H1 (cell line): ENCODE results near the gene HABP2. TPM values are rescaled to one million over a fixed set of nuclear protein-coding genes. Genes with fewer than 3 reads are reported as not detected.

Experiments
- CTCF ChIA-PET: fragments of 300-600 bp; sonication (Branson Sonifier 250); formaldehyde crosslinking; loops from one replicate; lab custom pipeline; 2021; ENCODE audit not compliant: partially characterized antibody; lab: Charles Lee
- POLR2A ChIA-PET: fragments of 300-600 bp; sonication (Branson Sonifier 250); formaldehyde crosslinking; loops from one replicate; lab custom pipeline; 2021; ENCODE audit warnings: inconsistent platforms; ENCODE audit not compliant: partially characterized antibody; lab: Charles Lee
- DNase-seq, 2 experiments: peaks; one replicate each; pipeline versions ENCODE4 v3.0.0 to v3.0.0-alpha.2; 2010 to 2022; ENCODE audit warnings: low spot score in 2 of 2, low read depth in 1 of 2, mixed read lengths in 1 of 2
- FAIRE-seq: peaks from 2 replicates; lab custom pipeline; 2011; peaks lifted over from hg19 to GRCh38; lab: Jason Lieb, UNC
- H2AFZ ChIP-seq: 2 replicates; pipeline ENCODE4 v1.8.1; 2012; ENCODE audit warnings: low read length, inconsistent platforms
- H2AK5ac ChIP-seq: 2 replicates; pipeline ENCODE4 v1.6.1; 2013; ENCODE audit warnings: low read depth, low read length
- H2BK120ac ChIP-seq: replicated peaks from 2 replicates; pipeline ENCODE3; 2013; ENCODE audit warnings: low read depth, low read length, inconsistent platforms
- H2BK12ac ChIP-seq: 2 replicates; pipeline ENCODE4 v1.6.1; 2013; ENCODE audit warnings: low read depth, low read length
- H2BK15ac ChIP-seq: 2 replicates; pipeline ENCODE4 v1.6.1; 2013; ENCODE audit warnings: low read length
- H2BK20ac ChIP-seq: 2 replicates; pipeline ENCODE4 v1.6.1; 2013; ENCODE audit warnings: low read length
- H2BK5ac ChIP-seq: 2 replicates; pipeline ENCODE4 v1.6.1; 2013; ENCODE audit warnings: low read depth, low read length
- H3K14ac ChIP-seq: 2 replicates; pipeline ENCODE4 v1.6.1; 2013; ENCODE audit warnings: inconsistent platforms; ENCODE audit not compliant: insufficient read length
- H3K18ac ChIP-seq: 2 replicates; pipeline ENCODE4 v1.6.1; 2013; ENCODE audit warnings: low read length; ENCODE audit errors: extremely low read depth
- H3K23ac ChIP-seq: 2 replicates; pipeline ENCODE4 v1.6.1; 2013; ENCODE audit warnings: inconsistent platforms; ENCODE audit not compliant: insufficient read length
- H3K23me2 ChIP-seq: 2 replicates; pipeline ENCODE4 v1.6.1; 2013; ENCODE audit warnings: low read depth, low read length
- H3K27ac ChIP-seq: 2 replicates; pipeline ENCODE4 v1.6.1; 2011; ENCODE audit warnings: low read depth, low read length, inconsistent platforms
- H3K27me3 ChIP-seq, 4 experiments: replicated peaks in 1 of 4; 1 replicate in 1 of 4; 2 replicates in 3 of 4; pipeline versions ENCODE4 v1.6.1 to v1.8.1; 2011 to 2013; ENCODE audit warnings: low read length in 3 of 4, mild to moderate bottlenecking in 3 of 4, inconsistent platforms in 2 of 4, mixed read lengths in 2 of 4, moderate library complexity in 1 of 4; ENCODE audit not compliant: control insufficient read depth in 3 of 4, insufficient read depth in 3 of 4; ENCODE audit errors: extremely low read depth in 1 of 4
- H3K36me3 ChIP-seq, 4 experiments: 2 replicates each; pipeline versions ENCODE4 v1.6.1 to v1.8.1; 2011 to 2013; ENCODE audit warnings: mild to moderate bottlenecking in 4 of 4, low read length in 3 of 4, moderate library complexity in 2 of 4, control low read depth in 1 of 4, inconsistent platforms in 1 of 4; ENCODE audit not compliant: insufficient read depth in 4 of 4, control insufficient read depth in 2 of 4
- H3K4ac ChIP-seq: replicated peaks from 2 replicates; pipeline ENCODE3; 2013; ENCODE audit warnings: low read length, low read depth, mixed read lengths, inconsistent platforms; ENCODE audit not compliant: insufficient read length
- H3K4me1 ChIP-seq, 4 experiments: replicated peaks in 1 of 4; 1 replicate in 1 of 4; 2 replicates in 3 of 4; pipeline versions ENCODE4 v1.6.1 to v1.8.1; 2011 to 2013; ENCODE audit warnings: low read length in 3 of 4, inconsistent platforms in 2 of 4, mixed read lengths in 1 of 4; ENCODE audit not compliant: insufficient read depth in 4 of 4, control insufficient read depth in 3 of 4
- H3K4me2 ChIP-seq, 2 experiments: 2 replicates each; pipeline versions ENCODE4 v1.6.1 to v1.8.1; 2011 to 2013; ENCODE audit warnings: low read depth in 2 of 2, low read length in 2 of 2, control low read depth in 1 of 2, inconsistent platforms in 1 of 2, mild to moderate bottlenecking in 1 of 2; ENCODE audit not compliant: insufficient read depth in 1 of 2
- H3K4me3 ChIP-seq, 4 experiments: fragments of 200-600, 300-600 bp in 1 of 4; sonication (generic), shearing (Covaris generic), sonication (Bioruptor Twin) in 1 of 4; 2 replicates each; pipeline versions ENCODE4 v1.5.1 to v1.8.1; 2011 to 2016; ENCODE audit warnings: low read length in 4 of 4, low read depth in 3 of 4, control low read depth in 2 of 4, inconsistent platforms in 2 of 4, mild to moderate bottlenecking in 2 of 4, mixed read lengths in 1 of 4, moderate library complexity in 1 of 4; ENCODE audit not compliant: insufficient read depth in 2 of 4; ENCODE audit errors: extremely low read depth in 1 of 4
- H3K56ac ChIP-seq: replicated peaks from 2 replicates; pipeline ENCODE3; 2013; ENCODE audit warnings: low read depth, mild to moderate bottlenecking, mixed read lengths, low read length, inconsistent platforms; ENCODE audit not compliant: insufficient read length
- H3K79me1 ChIP-seq: 2 replicates; pipeline ENCODE4 v1.6.1; 2013; ENCODE audit warnings: low read depth, low read length, control low read depth
- H3K79me2 ChIP-seq, 2 experiments: 2 replicates each; pipeline versions ENCODE4 v1.6.1 to v1.8.1; 2012 to 2013; ENCODE audit warnings: low read length in 2 of 2, mild to moderate bottlenecking in 2 of 2, inconsistent platforms in 1 of 2; ENCODE audit not compliant: insufficient read depth in 2 of 2, control insufficient read depth in 1 of 2
- H3K9ac ChIP-seq, 4 experiments: replicated peaks in 1 of 4; 1 replicate in 1 of 4; 2 replicates in 3 of 4; pipeline versions ENCODE4 v1.6.1 to v1.8.1; 2011 to 2013; ENCODE audit warnings: low read depth in 3 of 4, low read length in 3 of 4, control low read depth in 2 of 4, mild to moderate bottlenecking in 2 of 4, moderate library complexity in 2 of 4, inconsistent platforms in 1 of 4; ENCODE audit errors: extremely low read depth in 1 of 4
- H3K9me3 ChIP-seq, 2 experiments: 2 replicates each; pipeline versions ENCODE4 v1.6.1 to v1.8.1; 2012 to 2013; ENCODE audit warnings: mild to moderate bottlenecking in 2 of 2, moderate library complexity in 2 of 2, control low read depth in 1 of 2, inconsistent platforms in 1 of 2, low read depth in 1 of 2, low read length in 1 of 2, mixed read lengths in 1 of 2; ENCODE audit not compliant: insufficient read depth in 2 of 2
- H4K20me1 ChIP-seq, 2 experiments: replicated peaks in 1 of 2; 2 replicates each; pipeline versions ENCODE3 to v1.8.1; 2011 to 2013; ENCODE audit warnings: inconsistent platforms in 2 of 2, low read length in 2 of 2, mild to moderate bottlenecking in 1 of 2; ENCODE audit not compliant: insufficient read depth in 2 of 2, control insufficient read depth in 1 of 2
- H4K5ac ChIP-seq: 2 replicates; pipeline ENCODE4 v1.6.1; 2013; ENCODE audit warnings: low read length, low read depth, mixed read lengths, inconsistent platforms; ENCODE audit not compliant: insufficient read length
- H4K8ac ChIP-seq: 2 replicates; pipeline ENCODE4 v1.8.0; 2013; ENCODE audit warnings: mild to moderate bottlenecking, moderate library complexity, low read length, inconsistent platforms; ENCODE audit not compliant: insufficient read depth; ENCODE audit errors: extremely low read depth
- H4K91ac ChIP-seq: replicated peaks from 2 replicates; pipeline ENCODE3; 2013; ENCODE audit warnings: low read length, mixed read lengths, inconsistent platforms; ENCODE audit not compliant: insufficient read length
- E2F6 ChIP-seq: IDR thresholded peaks from 2 replicates; pipeline ENCODE4 v1.6.1; 2012; ENCODE audit warnings: inconsistent platforms
- MAFK ChIP-seq: IDR thresholded peaks from 2 replicates; pipeline ENCODE4 v1.6.1; 2012; ENCODE audit warnings: low read depth, mild to moderate bottlenecking, improper control_type of control experiment, low read length
- RFX5 ChIP-seq: IDR thresholded peaks from 2 replicates; pipeline ENCODE4 v1.6.1; 2011; ENCODE audit warnings: low read depth, low read length, improper control_type of control experiment, borderline replicate concordance
- SAP30 ChIP-seq: fragments of 300-600 bp; sonication (generic); IDR thresholded peaks from 2 replicates; pipeline ENCODE4 v1.7.1; 2012; ENCODE audit warnings: low read length, moderate library complexity, mild to moderate bottlenecking, inconsistent platforms; ENCODE audit not compliant: insufficient read depth, insufficient replicate concordance
- SIN3A ChIP-seq, 2 experiments: IDR thresholded peaks in 1 of 2; conservative IDR thresholded peaks in 1 of 2; 2 replicates each; pipeline ENCODE4 v1.6.1; 2011 to 2012; ENCODE audit warnings: low read length in 2 of 2, improper control_type of control experiment in 1 of 2, low read depth in 1 of 2, mild to moderate bottlenecking in 1 of 2
- TAF1 ChIP-seq: IDR thresholded peaks from 2 replicates; pipeline ENCODE4 v1.6.1; 2011; ENCODE audit warnings: mild to moderate bottlenecking, low read depth, low read length
- TCF12 ChIP-seq: IDR thresholded peaks from 2 replicates; pipeline ENCODE4 v1.6.1; 2011; ENCODE audit warnings: low read depth, mild to moderate bottlenecking, low read length
- USF2 ChIP-seq: IDR thresholded peaks from 2 replicates; pipeline ENCODE4 v1.6.1; 2011; ENCODE audit warnings: low read length, improper control_type of control experiment
- WGBS, 2 experiments: shearing (Covaris generic) in 1 of 2; methylation state at CpG; one replicate each; pipeline versions ENCODE4 v1.1.6 to v1.1.7; 2013 to 2015; ENCODE audit warnings: low lambda C conversion rate in 2 of 2, mixed read lengths in 2 of 2, inconsistent platforms in 1 of 2, low coverage in 1 of 2, missing lambda C conversion rate in 1 of 2; ENCODE audit not compliant: insufficient replicate concordance in 2 of 2, insufficient coverage in 1 of 2, insufficient read length in 1 of 2; ENCODE audit errors: extremely low coverage in 1 of 2, missing lambda C conversion rate in 1 of 2; 5-methylcytosine and 5-hydroxymethylcytosine counted together
- polyA plus RNA-seq, 7 experiments: library from polyadenylated mRNA; depleted of rRNA in 3 of 7; stranded (reverse) in 5 of 7; unstranded in 2 of 7; fragments of >200 nt in 5 of 7; fragments of 200-250 nt in 2 of 7; gene quantifications; 1 replicate in 5 of 7; 2 replicates in 1 of 7; 4 replicates in 1 of 7; pipeline versions ENCODE4 v1.2.1 to v1.2.3, GENCODE V29; 2011 to 2013; ENCODE audit warnings: missing spikeins in 2 of 7, mixed read lengths in 2 of 7
- total RNA-seq: library from RNA; stranded (reverse); fragmentation: NEBNext Ultra II Directional; extraction: Animal tissue kit (Norgen Biotek cat#: 25700); gene quantifications from 2 replicates; pipeline ENCODE4 v1.2.1, GENCODE V29; 2021

Gene HABP2
- total and polyA plus RNA-seq, 2 of the 8 experiments (the other 6 are each of a cell fraction or from before 2014, with no cell fraction given) = not detected

GRCh38 chr10:113533801-113534200 lies 19.1 kb upstream of the HABP2 start:
- POLR2A ChIA-PET = no interaction called here
- CTCF ChIA-PET = interaction anchor here (1.1 kb wide), 1 partner anchor 13 kb away, joined by 3 read pairs; no protein-coding TSS in a partner anchor

More at GRCh38 chr10:113533801-113534200, 19.1 kb upstream of the HABP2 start:
- H3K79me1 ChIP-seq = no peaks in the 10 kb centered on the region
- H3K23ac ChIP-seq = no peak overlapping the region
- DNase-seq = no peak
- no peak for FAIRE-seq
- no peaks in the 10 kb centered on the region for H3K9me3 ChIP-seq
- H3K27me3 ChIP-seq = no peaks in the 10 kb centered on the region
- H2BK120ac ChIP-seq = no peak overlapping the region
- H4K91ac ChIP-seq = no peak overlapping the region
- no peak overlapping the region for H3K4ac ChIP-seq
- no peaks in the 10 kb centered on the region for H4K20me1 ChIP-seq
- H3K4me2 ChIP-seq = no peak overlapping the region
- H4K5ac ChIP-seq = no peak overlapping the region
- H2BK15ac ChIP-seq = no peak overlapping the region
- H3K4me1 ChIP-seq = no peaks in the 10 kb centered on the region
- no peaks in the 10 kb centered on the region for H3K79me2 ChIP-seq
- H2BK5ac ChIP-seq = no peak overlapping the region
- no peak overlapping the region for H2BK12ac ChIP-seq
- H2AK5ac ChIP-seq = no peak overlapping the region
- H4K8ac ChIP-seq = no peak overlapping the region
- H3K18ac ChIP-seq = no peak overlapping the region
- H3K14ac ChIP-seq = no peak overlapping the region
- H3K27ac ChIP-seq = no peak overlapping the region
- no peak overlapping the region for H2AFZ ChIP-seq
- H2BK20ac ChIP-seq = no peak overlapping the region
- no peak overlapping the region for H3K4me3 ChIP-seq
- TF ChIP-seq E2F6 (no peak), USF2 (no peak), RFX5 (no peak), SIN3A (conservative IDR thresholded peaks at IDR 0.05 in 1 of 2, IDR thresholded peaks at IDR 0.05 in 1 of 2; ENCODE audit: low read depth in 1 of 2, low read length in 2 of 2) (no peak), TCF12 (no peak), SAP30 (no peak), MAFK (no peak), TAF1 (no peak)
- TF ChIP-seq, all 59 proteins: peak for 0
- Histone ChIP-seq H3K36me3 (no peaks in the 10 kb centered on the region), H3K56ac (no peak overlapping the region), H3K9ac (no peak overlapping the region), H3K23me2 (no peaks in the 10 kb centered on the region; the same call in 1 of the 2 replicates)
- 85% methylated on average over 6 of the region's 6 CpGs; no CpG with 5 or more reads in 1 of the 2 experiments for WGBS, 2 experiments
